ENCODE data around the gene EFCAB13.
A peak's percentile ranks its signal among the peaks of the same experiment; 100 is the strongest.
"Not testable (repeated sequence)": the region's sequence is repeated elsewhere in the genome, so short reads cannot be mapped to it uniquely, and the experiment has no call there.

EFCAB13 gene

GRCh38 chr17:47368262-47368661 is 44.5 kb downstream of the EFCAB13 start:
- no peak overlapping the region for H3K9ac ChIP-seq (ENCODE audit: low read length)
- H3K27me3 ChIP-seq (ENCODE audit: control insufficient read depth, insufficient read depth, low read length), result no peaks in the 10 kb centered on the region
- H3K27ac ChIP-seq (ENCODE audit: low read depth, low read length), result no peak overlapping the region
- no peak overlapping the region for H3K4me3 ChIP-seq (ENCODE audit: low read length)
- no peaks in the 10 kb centered on the region for H3K4me1 ChIP-seq (ENCODE audit: control insufficient read depth, insufficient read depth, low read length)
- H3K36me3 ChIP-seq (ENCODE audit: control insufficient read depth, insufficient read depth, low read length), result no peaks in the 10 kb centered on the region

GRCh38 chr17:47370899-47371298 is 47.1 kb downstream of the EFCAB13 start:
- H3K9ac ChIP-seq (ENCODE audit: low read length); H3K4me3 ChIP-seq (ENCODE audit: low read length); H3K27ac ChIP-seq (ENCODE audit: low read depth, low read length); H3K27me3 ChIP-seq (ENCODE audit: control insufficient read depth, insufficient read depth, low read length); H3K4me1 ChIP-seq (ENCODE audit: control insufficient read depth, insufficient read depth, low read length); H3K36me3 ChIP-seq (ENCODE audit: control insufficient read depth, insufficient read depth, low read length): not testable (repeated sequence)

- Histone ChIP-seq H3K9ac (ENCODE audit: low read length) (no peak overlapping the region), H3K27ac (ENCODE audit: low read depth, low read length) (no peak overlapping the region), H3K4me3 (ENCODE audit: low read length) (no peak overlapping the region), H3K27me3 (ENCODE audit: control insufficient read depth, insufficient read depth, low read length) (no peaks in the 10 kb centered on the region), H3K4me1 (ENCODE audit: control insufficient read depth, insufficient read depth, low read length) (no peaks in the 10 kb centered on the region), H3K36me3 (ENCODE audit: control insufficient read depth, insufficient read depth, low read length) (no peaks in the 10 kb centered on the region)
These were observed 49.2 kb downstream of the EFCAB13 start for GRCh38 chr17:47373002-47373401.

GRCh38 chr17:47376247-47376646 is 52.5 kb downstream of the EFCAB13 start:
- H3K36me3 ChIP-seq (ENCODE audit: control insufficient read depth, insufficient read depth, low read length), result no peaks in the 10 kb centered on the region
- no peak overlapping the region for H3K4me3 ChIP-seq (ENCODE audit: low read length)
- no peak overlapping the region for H3K9ac ChIP-seq (ENCODE audit: low read length)
- H3K4me1 ChIP-seq (ENCODE audit: control insufficient read depth, insufficient read depth, low read length), result no peaks in the 10 kb centered on the region
- H3K27ac ChIP-seq (ENCODE audit: low read depth, low read length), result no peak overlapping the region
- H3K27me3 ChIP-seq (ENCODE audit: control insufficient read depth, insufficient read depth, low read length), result no peaks in the 10 kb centered on the region

DNA sequence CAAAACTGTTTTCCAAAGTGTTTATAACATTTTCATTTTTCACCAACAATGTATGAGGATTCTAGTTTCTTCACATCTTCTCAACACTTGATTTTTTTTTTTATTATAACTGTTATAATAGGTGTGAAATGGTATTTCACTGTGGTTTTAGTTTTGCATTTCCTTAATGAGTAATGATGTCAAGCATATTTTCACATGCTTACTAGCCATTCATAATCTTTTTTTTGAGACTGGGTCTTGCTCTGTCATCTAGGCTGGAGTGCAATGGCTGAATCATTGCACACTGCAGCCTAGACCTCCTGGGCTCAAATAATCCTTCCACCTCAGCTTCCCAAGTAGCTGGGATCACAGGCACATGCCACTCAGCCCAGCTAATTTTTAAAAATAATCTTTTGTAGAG is 65.1 kb downstream of the EFCAB13 start:
- Histone ChIP-seq H3K4me3 (ENCODE audit: low read length) (no peak overlapping the region), H3K4me1 (ENCODE audit: control insufficient read depth, insufficient read depth, low read length) (no peaks in the 10 kb centered on the region), H3K27ac (ENCODE audit: low read depth, low read length) (no peak overlapping the region), H3K36me3 (ENCODE audit: control insufficient read depth, insufficient read depth, low read length) (no peaks in the 10 kb centered on the region), H3K9ac (ENCODE audit: low read length) (no peak overlapping the region), H3K27me3 (ENCODE audit: control insufficient read depth, insufficient read depth, low read length) (no peaks in the 10 kb centered on the region)

DNA sequence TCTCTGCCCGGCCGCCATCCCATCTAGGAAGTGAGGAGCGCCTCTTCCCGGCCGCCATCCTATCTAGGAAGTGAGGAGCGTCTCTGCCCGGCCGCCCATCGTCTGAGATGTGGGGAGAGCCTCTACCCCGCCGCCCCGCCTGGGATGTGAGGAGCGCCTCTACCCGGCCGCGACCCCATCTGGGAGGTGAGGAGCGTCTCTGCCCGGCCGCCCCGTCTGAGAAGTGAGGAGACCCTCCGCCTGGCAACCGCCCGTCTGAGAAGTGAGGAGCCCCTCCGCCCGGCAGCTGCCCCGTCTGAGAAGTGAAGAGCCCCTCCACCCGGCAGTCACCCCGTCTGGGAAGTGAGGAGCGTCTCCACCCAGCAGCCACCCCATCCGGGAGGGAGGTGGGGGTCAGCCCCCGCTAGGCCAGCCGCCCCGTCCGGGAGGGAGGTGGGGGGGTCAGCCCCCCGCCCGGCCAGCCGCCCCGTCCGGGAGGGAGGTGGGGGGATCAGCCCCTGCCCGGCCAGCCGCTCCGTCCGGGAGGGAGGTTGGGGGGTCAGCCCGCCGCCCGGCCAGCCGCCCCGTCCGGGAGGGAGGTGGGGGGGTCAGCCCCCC is 73.9 kb downstream of the EFCAB13 start:
- not testable (repeated sequence) for H3K4me1 ChIP-seq (ENCODE audit: control insufficient read depth, insufficient read depth, low read length)

DNA sequence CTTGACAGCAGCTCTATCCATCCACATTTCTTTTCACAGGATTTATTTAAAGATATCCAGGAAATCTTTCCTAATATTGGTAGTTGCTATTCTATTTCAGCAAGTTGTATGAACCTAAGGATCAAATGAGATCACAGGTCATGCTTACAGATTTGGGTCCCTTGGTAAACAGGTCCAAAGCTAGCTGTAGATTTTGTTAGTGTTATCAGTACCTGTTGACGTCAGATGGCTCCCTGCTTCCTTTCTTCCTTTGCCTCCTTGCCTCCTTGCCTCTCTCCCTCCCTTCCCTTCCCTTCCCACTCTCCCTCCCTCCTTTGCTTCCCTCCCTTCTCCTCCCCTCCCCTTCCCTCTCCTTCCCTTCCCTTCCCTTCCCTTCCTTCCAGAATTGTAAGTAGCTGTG is 76.6 kb downstream of the EFCAB13 start:
- Histone ChIP-seq H3K4me3 (ENCODE audit: low read length) (no peak overlapping the region), H3K9ac (ENCODE audit: low read length) (no peak overlapping the region), H3K36me3 (ENCODE audit: control insufficient read depth, insufficient read depth, low read length) (no peaks in the 10 kb centered on the region), H3K27ac (ENCODE audit: low read depth, low read length) (no peak overlapping the region), H3K27me3 (ENCODE audit: control insufficient read depth, insufficient read depth, low read length) (no peaks in the 10 kb centered on the region), H3K4me1 (ENCODE audit: control insufficient read depth, insufficient read depth, low read length) (no peaks in the 10 kb centered on the region)

More for the DNA sequence above, 73.9 kb downstream of the EFCAB13 start:
- not testable (repeated sequence) for H3K9ac ChIP-seq (ENCODE audit: low read length); H3K36me3 ChIP-seq (ENCODE audit: control insufficient read depth, insufficient read depth, low read length); H3K4me3 ChIP-seq (ENCODE audit: low read length); H3K27me3 ChIP-seq (ENCODE audit: control insufficient read depth, insufficient read depth, low read length); H3K27ac ChIP-seq (ENCODE audit: low read depth, low read length)

GRCh38 chr17:47401100-47401499 is 77.3 kb downstream of the EFCAB13 start:
- Histone ChIP-seq H3K4me1 (ENCODE audit: control insufficient read depth, insufficient read depth, low read length) (no peaks in the 10 kb centered on the region), H3K27ac (ENCODE audit: low read depth, low read length) (no peak overlapping the region), H3K9ac (ENCODE audit: low read length) (no peak overlapping the region), H3K27me3 (ENCODE audit: control insufficient read depth, insufficient read depth, low read length) (no peaks in the 10 kb centered on the region), H3K36me3 (ENCODE audit: control insufficient read depth, insufficient read depth, low read length) (no peaks in the 10 kb centered on the region), H3K4me3 (ENCODE audit: low read length) (no peak overlapping the region)

DNA sequence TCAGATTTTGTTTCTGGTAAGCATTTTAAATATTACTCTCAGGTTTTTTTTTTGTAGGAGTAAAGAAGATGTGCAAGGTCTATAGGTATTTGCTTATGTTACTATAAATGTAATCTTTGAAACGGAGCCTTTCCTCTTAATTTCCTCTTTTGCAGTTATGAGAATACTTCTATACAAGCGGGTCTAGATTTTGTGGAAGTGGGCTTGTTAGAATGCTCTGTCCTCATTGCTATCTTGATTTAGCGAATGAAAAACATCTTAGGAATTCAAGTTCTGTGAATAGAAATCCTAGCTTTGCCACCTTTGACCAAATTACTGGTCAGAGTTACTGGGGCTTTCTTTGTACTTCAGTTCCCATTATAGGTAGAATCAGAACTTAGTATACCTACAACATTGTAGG is 80.3 kb downstream of the EFCAB13 start:
- H3K4me1 ChIP-seq (ENCODE audit: control insufficient read depth, insufficient read depth, low read length), result no peaks in the 10 kb centered on the region

DNA sequence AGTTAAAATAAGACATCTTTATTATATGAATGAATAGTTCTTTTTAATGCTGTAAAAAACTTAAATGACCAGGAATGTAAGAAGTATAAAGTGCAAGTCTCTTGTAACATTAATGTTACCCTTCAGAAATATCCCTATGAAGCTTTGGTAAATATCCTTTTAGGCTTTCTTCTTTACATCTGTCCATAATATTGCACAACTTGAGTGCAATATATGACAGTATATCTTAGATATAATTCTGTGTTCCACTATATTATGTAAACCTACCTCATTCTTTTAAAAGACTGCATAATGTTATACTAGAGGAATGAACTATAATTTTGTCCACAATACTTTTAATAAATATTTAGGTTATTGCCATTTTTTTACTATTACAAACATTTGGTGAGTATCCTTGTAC is 81.1 kb downstream of the EFCAB13 start:
- Histone ChIP-seq H3K36me3 (ENCODE audit: control insufficient read depth, insufficient read depth, low read length) (no peaks in the 10 kb centered on the region), H3K9ac (ENCODE audit: low read length) (no peak overlapping the region), H3K27ac (ENCODE audit: low read depth, low read length) (no peak overlapping the region), H3K4me1 (ENCODE audit: control insufficient read depth, insufficient read depth, low read length) (no peaks in the 10 kb centered on the region), H3K4me3 (ENCODE audit: low read length) (no peak overlapping the region), H3K27me3 (ENCODE audit: control insufficient read depth, insufficient read depth, low read length) (no peaks in the 10 kb centered on the region)

More for the DNA sequence above, 80.3 kb downstream of the EFCAB13 start:
- H3K9ac ChIP-seq (ENCODE audit: low read length), result no peak overlapping the region
- no peak overlapping the region for H3K4me3 ChIP-seq (ENCODE audit: low read length)
- H3K36me3 ChIP-seq (ENCODE audit: control insufficient read depth, insufficient read depth, low read length), result no peaks in the 10 kb centered on the region
- H3K27me3 ChIP-seq (ENCODE audit: control insufficient read depth, insufficient read depth, low read length), result no peaks in the 10 kb centered on the region
- H3K27ac ChIP-seq (ENCODE audit: low read depth, low read length), result no peak overlapping the region

- H3K9ac ChIP-seq (ENCODE audit: low read length), result no peak overlapping the region
- no peaks in the 10 kb centered on the region for H3K4me1 ChIP-seq (ENCODE audit: control insufficient read depth, insufficient read depth, low read length)
- H3K27me3 ChIP-seq (ENCODE audit: control insufficient read depth, insufficient read depth, low read length), result no peaks in the 10 kb centered on the region
- no peaks in the 10 kb centered on the region for H3K36me3 ChIP-seq (ENCODE audit: control insufficient read depth, insufficient read depth, low read length)
- no peak overlapping the region for H3K27ac ChIP-seq (ENCODE audit: low read depth, low read length)
- no peak overlapping the region for H3K4me3 ChIP-seq (ENCODE audit: low read length)
These were observed 90.1 kb downstream of the EFCAB13 start for GRCh38 chr17:47413872-47414271.

DNA sequence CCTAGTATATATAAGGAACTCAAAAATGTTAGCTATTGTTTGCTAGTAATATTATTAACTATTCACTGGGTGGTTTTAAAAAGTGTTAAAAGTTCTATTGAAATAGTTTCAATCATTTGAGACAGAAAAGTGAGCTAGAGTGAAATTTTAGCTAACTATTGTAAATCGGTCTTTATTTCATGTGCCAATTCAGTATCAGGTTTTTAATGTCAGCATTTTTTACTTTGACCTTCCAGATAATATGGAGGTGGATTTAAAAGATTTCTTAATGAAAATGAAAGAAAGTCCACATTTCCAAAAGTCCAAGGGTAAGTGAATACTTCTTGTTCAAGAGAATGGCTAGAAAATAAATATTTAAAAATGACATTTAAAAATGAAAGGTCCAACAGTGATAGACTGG is 90.9 kb downstream of the EFCAB13 start:
- Histone ChIP-seq H3K9ac (ENCODE audit: low read length) (no peak overlapping the region), H3K4me1 (ENCODE audit: control insufficient read depth, insufficient read depth, low read length) (no peaks in the 10 kb centered on the region), H3K36me3 (ENCODE audit: control insufficient read depth, insufficient read depth, low read length) (no peaks in the 10 kb centered on the region), H3K27ac (ENCODE audit: low read depth, low read length) (no peak overlapping the region), H3K27me3 (ENCODE audit: control insufficient read depth, insufficient read depth, low read length) (no peaks in the 10 kb centered on the region), H3K4me3 (ENCODE audit: low read length) (no peak overlapping the region)

DNA sequence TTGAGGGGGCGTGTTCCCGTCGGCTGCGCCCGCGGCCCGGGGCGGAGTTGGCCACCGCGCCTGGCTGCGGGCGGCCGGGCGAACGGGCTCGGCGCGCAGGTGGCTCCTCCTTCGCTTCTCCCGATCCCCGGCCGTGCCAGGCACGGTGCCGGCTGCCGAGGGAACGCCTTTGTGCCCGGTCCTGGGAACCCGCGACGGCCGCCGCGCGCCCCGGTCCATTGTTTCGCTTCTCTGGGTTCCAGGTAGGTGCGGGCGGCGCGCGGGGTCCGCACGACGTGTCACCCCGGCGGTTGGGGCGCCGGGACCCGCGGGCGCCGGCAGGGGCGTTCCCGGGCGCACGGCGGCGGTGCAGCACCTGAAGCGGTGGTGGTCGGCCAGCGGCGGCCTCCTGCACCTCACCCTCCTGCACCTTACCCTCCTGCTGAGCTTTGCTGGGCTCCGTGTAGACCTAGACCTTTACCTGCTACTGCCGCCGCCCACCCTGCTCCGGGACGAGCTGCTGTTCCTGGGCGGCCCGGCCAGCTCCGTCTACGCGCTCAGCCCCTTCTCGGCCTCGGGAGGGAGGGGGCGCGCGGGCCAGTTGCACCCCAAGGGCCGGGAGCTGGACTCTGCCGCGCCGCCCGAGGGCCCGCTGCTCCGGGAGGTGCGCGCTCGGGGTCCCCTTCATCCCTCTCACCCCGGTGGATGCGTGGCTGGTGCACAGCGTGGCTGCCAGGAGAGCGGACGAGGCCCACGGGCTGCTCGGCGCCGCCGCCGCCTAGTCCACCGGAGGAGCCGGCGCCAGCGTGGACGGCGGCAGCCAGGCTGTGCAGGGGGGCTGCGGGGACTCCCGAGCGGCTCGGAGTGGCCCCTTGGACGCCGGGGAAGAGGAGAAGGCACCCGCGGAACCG is 99.9 kb downstream of the EFCAB13 start:
- no peak overlapping the region for H3K9ac ChIP-seq (ENCODE audit: low read length)
- peak overlapping the region; percentile 49 for H3K4me3 ChIP-seq (ENCODE audit: low read length)
- no peaks in the 10 kb centered on the region for H3K36me3 ChIP-seq (ENCODE audit: control insufficient read depth, insufficient read depth, low read length)
- no peaks in the 10 kb centered on the region for H3K27me3 ChIP-seq (ENCODE audit: control insufficient read depth, insufficient read depth, low read length)
- H3K4me1 ChIP-seq (ENCODE audit: control insufficient read depth, insufficient read depth, low read length), result no peaks in the 10 kb centered on the region
- H3K27ac ChIP-seq (ENCODE audit: low read depth, low read length), result no peak overlapping the region

Data from rectal smooth muscle tissue (tissue), 1 donor.